Mesendoderm (in vitro differentiated cells): Measurements from ENCODE around the gene KNOP1.

ENCODE experiments used
- DNase-seq: peaks from one replicate; pipeline ENCODE4 v3.0.0; 2013
- H2AK5ac ChIP-seq: 2 replicates; pipeline ENCODE4 v1.6.1; 2013; ENCODE audit warnings: low read length, inconsistent platforms
- H2BK120ac ChIP-seq: 2 replicates; pipeline ENCODE4 v1.6.1; 2013; ENCODE audit warnings: low read depth, mild to moderate bottlenecking, low read length, moderate library complexity, mixed read lengths
- H2BK15ac ChIP-seq: replicated peaks from 2 replicates; pipeline ENCODE4 v1.6.1; 2013; ENCODE audit warnings: low read depth, mild to moderate bottlenecking, moderate library complexity
- H2BK5ac ChIP-seq: 2 replicates; pipeline ENCODE4 v1.6.1; 2013; ENCODE audit warnings: low read length, inconsistent platforms
- H3K18ac ChIP-seq: 2 replicates; pipeline ENCODE4 v1.6.1; 2013; ENCODE audit warnings: mild to moderate bottlenecking, low read length, mixed read lengths
- H3K23ac ChIP-seq: one replicate; pipeline ENCODE4 v1.6.1; 2013; ENCODE audit warnings: low read length
- H3K27ac ChIP-seq: 2 replicates; pipeline ENCODE4 v1.5.1; 2013; ENCODE audit warnings: low read depth, mild to moderate bottlenecking, inconsistent platforms, low read length, moderate library complexity
- H3K27me3 ChIP-seq: 2 replicates; pipeline ENCODE4 v1.6.1; 2013; ENCODE audit warnings: low read length, control low read depth, mild to moderate bottlenecking, inconsistent platforms; ENCODE audit not compliant: insufficient read depth, poor library complexity
- H3K36me3 ChIP-seq: 2 replicates; pipeline ENCODE4 v1.6.1; 2013; ENCODE audit warnings: low read length, inconsistent platforms; ENCODE audit not compliant: control insufficient read depth, insufficient read depth
- H3K4ac ChIP-seq: one replicate; pipeline ENCODE4 v1.6.1; 2013; ENCODE audit warnings: low read depth, mild to moderate bottlenecking, low read length, moderate library complexity
- H3K4me1 ChIP-seq: 2 replicates; pipeline ENCODE4 v1.6.1; 2013; ENCODE audit warnings: low read depth, low read length, inconsistent platforms; ENCODE audit not compliant: control insufficient read depth
- H3K4me2 ChIP-seq: 2 replicates; pipeline ENCODE4 v1.6.1; 2013; ENCODE audit warnings: low read length
- H3K4me3 ChIP-seq: 2 replicates; pipeline ENCODE4 v1.5.1; 2013; ENCODE audit warnings: mild to moderate bottlenecking, low read length
- H3K56ac ChIP-seq: one replicate; pipeline ENCODE4 v1.6.1; 2013; ENCODE audit warnings: low read length
- H3K79me1 ChIP-seq: 2 replicates; pipeline ENCODE4 v1.6.1; 2013; ENCODE audit warnings: low read length, inconsistent platforms
- H3K79me2 ChIP-seq: 2 replicates; pipeline ENCODE4 v1.6.1; 2013; ENCODE audit warnings: mild to moderate bottlenecking, low read length; ENCODE audit not compliant: control insufficient read depth, insufficient read depth
- H3K9ac ChIP-seq: 2 replicates; pipeline ENCODE4 v1.6.1; 2013; ENCODE audit warnings: low read length, inconsistent platforms
- H4K5ac ChIP-seq: one replicate; pipeline ENCODE4 v1.6.1; 2013; ENCODE audit warnings: low read length
- H4K8ac ChIP-seq: one replicate; pipeline ENCODE4 v1.6.1; 2013; ENCODE audit warnings: low read depth, mild to moderate bottlenecking, control low read depth, low read length, moderate library complexity
- WGBS: extraction: QIAGEN DNeasy Blood & Tissue Kit; methylation state at CpG from one replicate; pipeline ENCODE4 v1.1.7; 2013; ENCODE audit warnings: low lambda C conversion rate, missing lambda C conversion rate; ENCODE audit not compliant: insufficient coverage; ENCODE audit errors: extremely low coverage; 5-methylcytosine and 5-hydroxymethylcytosine counted together

The KNOP1 gene

DNA sequence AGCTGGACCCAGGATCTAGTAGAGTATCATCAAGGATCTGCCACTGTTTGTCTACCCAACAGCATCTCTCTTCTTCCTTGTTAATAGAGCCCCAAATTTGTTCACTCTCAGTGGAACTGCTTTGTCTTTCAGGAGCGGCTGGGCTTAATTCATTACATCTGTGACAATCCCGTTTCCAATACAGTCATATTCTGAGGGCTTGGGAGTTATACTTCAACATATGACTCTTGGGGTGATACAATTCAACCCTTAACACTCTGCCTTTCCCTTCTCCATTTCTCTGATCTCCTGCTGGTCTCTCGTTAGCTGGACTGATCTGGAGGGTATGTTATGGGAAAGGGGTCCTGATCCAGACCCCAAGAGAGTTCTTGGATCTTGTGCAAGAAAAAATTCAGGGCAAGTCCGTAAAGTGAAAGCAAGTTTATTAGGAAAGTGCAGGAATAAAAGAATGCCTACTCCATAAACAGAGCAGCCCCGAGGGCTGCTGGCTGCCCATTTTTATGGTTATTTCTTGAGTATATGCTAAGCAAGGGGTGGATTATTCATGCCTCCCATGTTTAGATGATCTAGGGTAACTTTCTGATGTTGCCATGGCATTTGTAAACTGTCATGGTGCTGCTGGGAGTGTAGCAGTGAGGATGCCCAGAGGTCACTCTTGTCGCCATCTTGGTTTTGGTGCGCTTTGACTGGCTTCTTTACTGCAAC, 42.5 kb upstream of the KNOP1 start:
- DNase-seq = no peak
- Histone ChIP-seq H3K9ac (no peak overlapping the region), H3K27me3 (no peaks in the 10 kb centered on the region), H3K18ac (no peak overlapping the region), H4K5ac (no peak overlapping the region), H2BK15ac (no peak overlapping the region), H3K4me3 (no peak overlapping the region), H3K27ac (no peak overlapping the region), H3K79me2 (no peaks in the 10 kb centered on the region), H2BK5ac (no peak overlapping the region), H3K23ac (no peak overlapping the region), H2AK5ac (no peak overlapping the region), H4K8ac (no peak overlapping the region), H3K4me2 (no peak overlapping the region), H3K4ac (no peak overlapping the region), H3K36me3 (no peaks in the 10 kb centered on the region), H3K4me1 (no peaks in the 10 kb centered on the region), H2BK120ac (no peak overlapping the region), H3K79me1 (no peaks in the 10 kb centered on the region), H3K56ac (no peak overlapping the region)
- WGBS = no CpG with 5 or more reads among the region's 7 CpGs

DNA sequence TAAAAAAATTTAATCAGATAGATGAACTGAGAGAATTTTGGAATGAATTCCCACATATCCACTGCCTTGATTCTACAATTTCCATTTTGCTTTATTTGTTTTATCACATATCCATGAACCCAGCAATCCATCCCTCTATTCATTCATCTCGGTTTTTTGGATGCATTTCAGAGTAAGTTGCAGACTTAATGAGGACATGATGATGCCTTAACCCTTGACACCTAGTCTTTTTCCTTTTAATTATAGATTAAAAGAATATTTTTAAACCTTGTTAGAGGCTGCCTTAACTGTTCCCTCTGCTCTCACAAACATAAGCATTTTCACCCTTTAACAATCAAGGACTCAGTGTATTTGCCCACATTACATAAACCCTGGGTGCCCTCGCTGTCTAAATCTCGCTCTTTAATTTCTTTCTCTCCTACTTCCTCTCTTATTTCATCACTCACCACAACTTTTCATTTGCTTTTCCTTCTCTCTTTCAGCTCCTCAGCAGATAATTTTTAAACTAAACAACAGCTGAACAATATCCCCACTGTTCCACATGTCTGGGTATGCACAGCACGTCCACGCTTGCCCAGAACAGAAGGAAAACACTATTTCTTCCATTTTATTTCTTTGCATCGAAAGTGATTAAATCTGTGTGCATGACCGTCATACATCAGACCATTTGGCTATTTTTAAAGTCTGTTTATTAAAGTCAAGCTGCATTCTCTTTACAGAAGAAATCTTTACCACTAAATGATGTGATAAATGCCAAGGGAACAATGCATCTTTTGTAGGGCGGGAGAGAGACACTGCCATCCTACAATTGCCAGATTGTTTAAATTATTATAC, 40.0 kb upstream of the KNOP1 start:
- Histone ChIP-seq H3K4me3 (no peak overlapping the region), H3K4me2 (no peak overlapping the region), H3K27ac (no peak overlapping the region), H3K27me3 (no peaks in the 10 kb centered on the region), H3K18ac (no peak overlapping the region), H2AK5ac (no peak overlapping the region), H3K36me3 (no peaks in the 10 kb centered on the region), H3K79me1 (no peaks in the 10 kb centered on the region), H4K8ac (no peak overlapping the region), H2BK120ac (no peak overlapping the region), H3K56ac (no peak overlapping the region), H3K9ac (no peak overlapping the region), H3K4me1 (no peaks in the 10 kb centered on the region), H3K23ac (no peak overlapping the region), H2BK15ac (no peak overlapping the region), H4K5ac (no peak overlapping the region), H2BK5ac (no peak overlapping the region), H3K4ac (no peak overlapping the region), H3K79me2 (no peaks in the 10 kb centered on the region)
- 100% methylated on average over 2 of the region's 8 CpGs for WGBS
- DNase-seq = no peak

DNA sequence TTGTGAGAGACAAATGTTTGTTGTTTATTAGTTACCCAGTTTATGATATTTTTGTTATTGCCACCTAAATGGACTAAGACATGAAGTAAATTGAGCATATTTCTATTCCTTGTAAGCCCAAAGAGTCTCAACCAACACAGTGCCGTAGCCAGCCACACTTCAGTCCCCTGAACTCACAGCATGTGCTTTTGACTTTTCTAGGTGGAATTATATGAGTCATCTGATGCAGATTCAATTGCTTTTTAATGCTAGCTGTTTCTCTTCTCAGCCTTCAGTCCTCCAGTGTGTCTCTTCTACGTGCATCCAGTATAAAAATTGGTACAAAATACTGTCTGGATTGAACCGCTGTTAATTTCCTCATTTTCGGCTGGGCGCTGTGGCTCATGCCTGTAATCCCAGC, 39.0 kb upstream of the KNOP1 start:
- no peak overlapping the region for H2BK120ac ChIP-seq
- H3K36me3 ChIP-seq = no peaks in the 10 kb centered on the region
- H3K4me3 ChIP-seq = no peak overlapping the region
- H2BK5ac ChIP-seq = no peak overlapping the region
- H3K9ac ChIP-seq = no peak overlapping the region
- no peak overlapping the region for H3K18ac ChIP-seq
- no peak overlapping the region for H2AK5ac ChIP-seq
- H3K56ac ChIP-seq = no peak overlapping the region
- H3K4me1 ChIP-seq = no peaks in the 10 kb centered on the region
- H3K4me2 ChIP-seq = no peak overlapping the region
- DNase-seq = no peak
- no peaks in the 10 kb centered on the region for H3K27me3 ChIP-seq
- H3K4ac ChIP-seq = no peak overlapping the region
- no peak overlapping the region for H3K27ac ChIP-seq
- no peak overlapping the region for H4K8ac ChIP-seq
- H3K79me1 ChIP-seq = no peaks in the 10 kb centered on the region
- no peak overlapping the region for H4K5ac ChIP-seq
- no peak overlapping the region for H3K23ac ChIP-seq
- no peak overlapping the region for H2BK15ac ChIP-seq
- no peaks in the 10 kb centered on the region for H3K79me2 ChIP-seq
- WGBS = no CpG with 5 or more reads among the region's 5 CpGs

DNA sequence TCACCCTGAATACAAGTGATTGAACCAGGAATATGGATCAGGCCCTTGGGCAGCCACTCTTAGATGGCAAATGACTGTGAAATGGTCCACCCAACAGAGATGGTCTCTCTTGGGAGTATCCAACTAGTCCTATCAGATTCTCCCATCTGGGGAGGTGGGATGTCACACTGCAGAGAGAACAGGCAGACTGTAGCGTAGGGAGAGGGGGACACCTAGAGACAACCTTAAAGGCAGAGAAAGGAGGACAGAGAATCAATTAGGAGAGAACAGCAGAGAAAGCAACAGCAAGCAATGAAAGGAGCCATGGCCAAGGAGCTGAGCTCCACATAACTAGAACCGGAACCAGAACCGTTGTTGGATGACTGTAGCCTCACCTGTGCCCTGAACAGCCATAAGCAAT, 37.2 kb upstream of the KNOP1 start:
- Histone ChIP-seq H3K4me3 (no peak overlapping the region), H2BK120ac (no peak overlapping the region), H3K27ac (no peak overlapping the region), H3K18ac (no peak overlapping the region), H3K27me3 (no peaks in the 10 kb centered on the region), H3K79me1 (no peaks in the 10 kb centered on the region), H3K36me3 (no peaks in the 10 kb centered on the region), H4K5ac (no peak overlapping the region), H3K4ac (no peak overlapping the region), H3K23ac (no peak overlapping the region), H3K4me1 (no peaks in the 10 kb centered on the region), H2BK5ac (no peak overlapping the region), H3K79me2 (no peaks in the 10 kb centered on the region), H2AK5ac (no peak overlapping the region), H3K4me2 (no peak overlapping the region), H3K56ac (no peak overlapping the region), H2BK15ac (no peak overlapping the region), H3K9ac (no peak overlapping the region), H4K8ac (no peak overlapping the region)
- WGBS = no CpG with 5 or more reads among the region's 3 CpGs
- DNase-seq = peak; percentile 18

DNA sequence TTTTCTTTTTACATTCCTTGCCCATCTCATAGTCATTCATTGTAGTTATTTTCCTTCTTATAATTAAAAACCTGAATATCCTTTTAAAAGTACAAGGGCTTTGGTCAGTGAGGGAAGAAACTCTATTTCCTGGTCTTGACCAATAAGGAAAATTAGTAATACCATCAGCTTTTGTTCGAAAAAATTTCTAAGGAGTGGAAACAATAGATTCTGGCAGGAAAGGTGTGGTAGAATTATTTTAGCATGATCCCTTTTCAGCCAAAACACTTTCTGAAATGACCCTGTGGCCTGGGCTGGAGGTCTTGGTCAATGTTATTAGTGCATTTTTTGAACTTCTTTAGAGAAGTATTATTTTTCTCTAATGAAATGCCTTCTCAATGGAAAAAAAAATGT, 36.6 kb upstream of the KNOP1 start:
- H3K4me3 ChIP-seq = no peak overlapping the region
- H3K18ac ChIP-seq = no peak overlapping the region
- no peak overlapping the region for H2AK5ac ChIP-seq
- H3K27ac ChIP-seq = no peak overlapping the region
- no peaks in the 10 kb centered on the region for H3K4me1 ChIP-seq
- no peak overlapping the region for H3K9ac ChIP-seq
- H4K5ac ChIP-seq = no peak overlapping the region
- H3K56ac ChIP-seq = no peak overlapping the region
- DNase-seq = no peak
- H3K36me3 ChIP-seq = no peaks in the 10 kb centered on the region
- H2BK15ac ChIP-seq = no peak overlapping the region
- WGBS = no CpG with 5 or more reads among the region's 1 CpG
- H3K27me3 ChIP-seq = no peaks in the 10 kb centered on the region
- H4K8ac ChIP-seq = no peak overlapping the region
- H3K79me1 ChIP-seq = no peaks in the 10 kb centered on the region
- no peak overlapping the region for H3K23ac ChIP-seq
- H2BK5ac ChIP-seq = no peak overlapping the region
- no peak overlapping the region for H2BK120ac ChIP-seq
- no peak overlapping the region for H3K4me2 ChIP-seq
- H3K4ac ChIP-seq = no peak overlapping the region
- no peaks in the 10 kb centered on the region for H3K79me2 ChIP-seq
